Activated naive CD8-positive, alpha-beta T cell treated with anti-CD3 and anti-CD28 coated beads, Interleukin-2, amount 50 U/mL, for 24 hours (primary cell): ENCODE measurements around the gene AMDHD1.

Experiments
- ATAC-seq: fragments of 150-1000 bp; cut with Tn5 transposase; one replicate; pipeline ENCODE4 v1.10.0; 2021
- DNase-seq: peaks from one replicate; pipeline ENCODE4 v3.0.0; 2021
- H3K27ac Mint-ChIP-seq: one replicate; pipeline ENCODE4 v1.8.0; 2021; ENCODE audit warnings: mild to moderate bottlenecking, mixed read lengths
- H3K27me3 Mint-ChIP-seq: one replicate; pipeline ENCODE4 v1.8.0; 2021; ENCODE audit warnings: mixed read lengths
- H3K36me3 Mint-ChIP-seq: one replicate; pipeline ENCODE4 v1.8.0; 2021; ENCODE audit warnings: low read depth, mixed read lengths
- H3K4me1 Mint-ChIP-seq: one replicate; pipeline ENCODE4 v1.8.0; 2021; ENCODE audit warnings: mixed read lengths
- H3K4me3 Mint-ChIP-seq: one replicate; pipeline ENCODE4 v1.8.0; 2021; ENCODE audit warnings: mild to moderate bottlenecking, moderate library complexity, mixed read lengths
- H3K9me3 Mint-ChIP-seq: one replicate; pipeline ENCODE4 v1.8.0; 2021; ENCODE audit warnings: mixed read lengths

The AMDHD1 gene

GRCh38 chr12:95943330-95943842 lies at the start of gene AMDHD1:
Gene AMDHD1, plus strand, starts transcription at chr12:95943331. Its CDS starts 68 bp downstream, at chr12:95943399.
- no peaks in the 10 kb centered on the region for H3K27me3 Mint-ChIP-seq
- H3K4me3 Mint-ChIP-seq = peak within 1 kb of the TSS; percentile 89
- peak within 1 kb of the TSS; percentile 91 for H3K27ac Mint-ChIP-seq
- ATAC-seq (peak; percentile 78), DNase-seq (peak; percentile 62)
- no peaks in the 10 kb centered on the region for H3K9me3 Mint-ChIP-seq
- H3K4me1 Mint-ChIP-seq = peaks cover 6% of the 10 kb centered on the region
- H3K36me3 Mint-ChIP-seq = no peaks in the 10 kb centered on the region

DNA sequence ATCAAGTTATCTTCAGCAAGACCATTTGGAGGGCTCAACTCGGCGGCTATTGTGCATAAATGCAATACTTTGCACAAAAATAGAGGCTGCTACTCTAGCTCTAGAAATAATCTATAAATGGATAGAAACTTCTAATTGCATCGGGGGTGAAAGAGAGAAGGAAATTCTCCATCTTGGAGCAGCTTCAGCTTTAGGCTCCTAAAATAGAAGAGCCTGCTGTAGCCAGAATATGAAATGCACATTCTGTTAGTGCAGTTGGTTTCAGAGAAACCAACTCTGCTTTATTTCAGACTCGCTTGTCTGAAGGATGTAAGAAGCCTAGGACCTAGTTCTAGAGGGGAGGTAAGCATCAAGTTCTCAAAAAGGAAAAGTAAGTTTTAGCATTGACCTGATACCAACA lies 46.3 kb upstream of the AMDHD1 start:
- DNase-seq = no peak
- H3K4me3 Mint-ChIP-seq = no peak overlapping the region
- H3K36me3 Mint-ChIP-seq = no peaks in the 10 kb centered on the region
- peaks cover 14% of the 10 kb centered on the region for H3K27me3 Mint-ChIP-seq
- H3K4me1 Mint-ChIP-seq = no peaks in the 10 kb centered on the region
- H3K27ac Mint-ChIP-seq = no peak overlapping the region
- no peak for ATAC-seq
- no peaks in the 10 kb centered on the region for H3K9me3 Mint-ChIP-seq

GRCh38 chr12:95898081-95898480 lies 45.0 kb upstream of the AMDHD1 start:
- peaks cover 2% of the 10 kb centered on the region for H3K9me3 Mint-ChIP-seq
- no peaks in the 10 kb centered on the region for H3K4me1 Mint-ChIP-seq
- DNase-seq (no peak), ATAC-seq (no peak)
- no peaks in the 10 kb centered on the region for H3K36me3 Mint-ChIP-seq
- no peak overlapping the region for H3K27ac Mint-ChIP-seq
- no peak overlapping the region for H3K4me3 Mint-ChIP-seq
- peaks cover 17% of the 10 kb centered on the region for H3K27me3 Mint-ChIP-seq

- H3K36me3 Mint-ChIP-seq = no peaks in the 10 kb centered on the region
- H3K4me3 Mint-ChIP-seq = no peak overlapping the region
- DNase-seq (no peak), ATAC-seq (no peak)
- no peak overlapping the region for H3K27ac Mint-ChIP-seq
- H3K27me3 Mint-ChIP-seq = peaks cover 21% of the 10 kb centered on the region
- H3K4me1 Mint-ChIP-seq = no peaks in the 10 kb centered on the region
- H3K9me3 Mint-ChIP-seq = peaks cover 2% of the 10 kb centered on the region
Measured at GRCh38 chr12:95908573-95908972, 34.6 kb upstream of the AMDHD1 start.

GRCh38 chr12:95909871-95910270 lies 33.3 kb upstream of the AMDHD1 start:
- H3K4me3 Mint-ChIP-seq = no peak overlapping the region
- DNase-seq (no peak), ATAC-seq (no peak)
- peaks cover 15% of the 10 kb centered on the region for H3K27me3 Mint-ChIP-seq
- H3K4me1 Mint-ChIP-seq = no peaks in the 10 kb centered on the region
- H3K9me3 Mint-ChIP-seq = no peaks in the 10 kb centered on the region
- H3K36me3 Mint-ChIP-seq = no peaks in the 10 kb centered on the region
- no peak overlapping the region for H3K27ac Mint-ChIP-seq

- Mint-ChIP-seq H3K36me3 (no peaks in the 10 kb centered on the region), H3K27ac (no peak overlapping the region), H3K27me3 (peaks cover 6% of the 10 kb centered on the region), H3K4me3 (no peak overlapping the region), H3K4me1 (no peaks in the 10 kb centered on the region), H3K9me3 (no peaks in the 10 kb centered on the region)
- ATAC-seq = peak; percentile 89
- peak; percentile 34 for DNase-seq
Measured at GRCh38 chr12:95918194-95918993, 24.7 kb upstream of the AMDHD1 start.

DNA sequence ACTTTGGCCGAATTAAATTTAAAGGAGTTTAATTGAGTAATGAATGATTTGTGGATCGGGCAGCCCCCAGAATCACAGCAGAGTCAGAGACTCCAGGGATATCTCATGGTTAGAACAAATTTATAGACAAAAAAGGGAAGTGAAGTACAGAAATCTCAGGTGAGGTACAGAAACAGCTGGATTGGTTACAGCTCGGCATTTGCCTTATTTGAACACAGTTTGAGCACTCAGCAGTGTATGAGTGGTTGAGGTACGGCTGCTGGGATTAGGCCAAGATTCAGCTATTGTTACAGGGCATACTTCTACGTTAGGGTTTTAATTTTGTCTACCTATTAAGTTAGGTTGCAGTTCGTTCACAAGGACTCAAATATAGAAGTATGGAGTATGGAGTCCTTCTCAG lies 24.0 kb upstream of the AMDHD1 start:
- H3K36me3 Mint-ChIP-seq = no peaks in the 10 kb centered on the region

DNA sequence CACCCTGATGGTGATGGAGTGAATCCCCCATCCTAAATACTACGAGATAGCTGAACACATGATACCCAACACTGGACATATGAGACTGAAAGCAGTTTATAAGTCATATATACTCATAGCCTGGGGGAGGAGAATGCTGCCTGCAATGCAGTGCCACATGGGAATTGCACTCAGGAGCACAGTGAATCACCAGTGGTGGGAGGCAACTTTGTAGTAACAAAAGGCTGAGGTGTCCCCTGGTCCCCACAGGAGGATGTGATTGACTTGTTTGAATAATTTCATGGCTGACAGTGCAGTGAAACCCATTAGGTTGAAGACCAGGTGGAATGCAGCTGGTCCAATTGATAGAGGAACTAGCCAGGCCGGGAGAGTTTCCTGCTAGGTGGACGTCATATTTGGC lies 20.9 kb upstream of the AMDHD1 start:
- DNase-seq (no peak), ATAC-seq (no peak)
- Mint-ChIP-seq H3K27ac (no peak overlapping the region), H3K4me1 (no peaks in the 10 kb centered on the region), H3K9me3 (no peaks in the 10 kb centered on the region), H3K4me3 (no peak overlapping the region), H3K36me3 (no peaks in the 10 kb centered on the region), H3K27me3 (no peaks in the 10 kb centered on the region)

More for the DNA sequence above, 24.0 kb upstream of the AMDHD1 start:
- Mint-ChIP-seq H3K4me1 (no peaks in the 10 kb centered on the region), H3K27me3 (peaks cover 6% of the 10 kb centered on the region), H3K9me3 (no peaks in the 10 kb centered on the region), H3K27ac (no peak overlapping the region), H3K4me3 (no peak overlapping the region)
- ATAC-seq (no peak), DNase-seq (no peak)

GRCh38 chr12:95940514-95940913 lies 2.6 kb upstream of the AMDHD1 start:
- no peak for ATAC-seq
- DNase-seq = no peak
- no peaks in the 10 kb centered on the region for H3K36me3 Mint-ChIP-seq
- H3K27me3 Mint-ChIP-seq = no peaks in the 10 kb centered on the region
- no peaks in the 10 kb centered on the region for H3K9me3 Mint-ChIP-seq
- peaks cover 6% of the 10 kb centered on the region for H3K4me1 Mint-ChIP-seq
- no peak overlapping the region for H3K27ac Mint-ChIP-seq
- no peak overlapping the region for H3K4me3 Mint-ChIP-seq

GRCh38 chr12:95942101-95942523 lies 1.0 kb upstream of the AMDHD1 start:
- no peaks in the 10 kb centered on the region for H3K27me3 Mint-ChIP-seq
- DNase-seq (no peak), ATAC-seq (no peak)
- H3K36me3 Mint-ChIP-seq = no peaks in the 10 kb centered on the region
- H3K27ac Mint-ChIP-seq = peak overlapping the region; percentile 91
- no peaks in the 10 kb centered on the region for H3K9me3 Mint-ChIP-seq
- H3K4me3 Mint-ChIP-seq = peak overlapping the region; percentile 89
- peaks cover 6% of the 10 kb centered on the region for H3K4me1 Mint-ChIP-seq

DNA sequence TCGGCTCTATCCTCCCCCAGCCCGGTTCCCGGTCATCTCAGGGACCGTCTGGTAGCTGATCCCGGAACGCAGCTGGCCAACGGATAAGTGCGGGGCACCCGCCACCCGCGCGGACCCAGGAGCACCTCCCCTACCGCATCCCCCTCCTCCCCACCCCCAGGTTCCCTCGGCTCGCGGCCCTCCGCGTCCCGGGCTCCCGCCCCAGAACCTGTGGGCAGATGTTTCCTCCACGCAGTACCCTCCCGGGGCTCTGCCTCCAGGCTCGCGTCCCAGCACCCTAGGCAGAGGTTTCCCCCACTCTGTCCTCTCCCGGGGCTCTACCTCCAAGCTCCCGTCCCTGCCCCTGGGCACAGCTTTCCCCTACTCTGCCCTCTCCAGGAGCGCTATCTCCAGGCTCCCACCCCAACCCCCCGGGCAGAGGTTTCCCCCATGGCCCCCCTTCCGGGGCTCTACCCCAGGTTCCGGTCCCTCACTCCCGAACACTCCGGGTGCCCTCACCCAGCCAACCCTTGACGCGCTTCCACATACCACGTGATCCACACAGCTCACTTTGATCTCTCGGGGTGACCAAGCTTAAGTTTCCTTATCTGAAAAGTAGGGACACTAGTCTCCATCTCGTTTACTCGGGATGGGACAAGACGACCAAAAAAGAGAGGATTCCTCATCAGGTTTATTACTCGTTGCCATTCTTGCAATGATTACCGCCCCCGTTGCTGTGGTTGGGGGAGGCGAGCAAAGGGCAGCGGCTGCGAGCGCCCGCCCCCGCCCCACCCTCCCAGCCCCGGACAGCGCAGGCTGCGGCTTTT lies 404 bp upstream of the AMDHD1 start, which contains the start of gene CCDC38:
TSS of gene CCDC38 (minus strand) at position 91 of the 806 bp plus-strand sequence. CDS start 6,105 bp downstream, outside the sequence.
- peak within 1 kb of the TSS; percentile 89 for H3K4me3 Mint-ChIP-seq
- H3K27me3 Mint-ChIP-seq = no peaks in the 10 kb centered on the region
- peak; percentile 83 for DNase-seq
- H3K4me1 Mint-ChIP-seq = peaks cover 6% of the 10 kb centered on the region
- H3K27ac Mint-ChIP-seq = peak within 1 kb of the TSS; percentile 91
- H3K9me3 Mint-ChIP-seq = no peaks in the 10 kb centered on the region
- no peaks in the 10 kb centered on the region for H3K36me3 Mint-ChIP-seq
- peak; percentile 99 for ATAC-seq

DNA sequence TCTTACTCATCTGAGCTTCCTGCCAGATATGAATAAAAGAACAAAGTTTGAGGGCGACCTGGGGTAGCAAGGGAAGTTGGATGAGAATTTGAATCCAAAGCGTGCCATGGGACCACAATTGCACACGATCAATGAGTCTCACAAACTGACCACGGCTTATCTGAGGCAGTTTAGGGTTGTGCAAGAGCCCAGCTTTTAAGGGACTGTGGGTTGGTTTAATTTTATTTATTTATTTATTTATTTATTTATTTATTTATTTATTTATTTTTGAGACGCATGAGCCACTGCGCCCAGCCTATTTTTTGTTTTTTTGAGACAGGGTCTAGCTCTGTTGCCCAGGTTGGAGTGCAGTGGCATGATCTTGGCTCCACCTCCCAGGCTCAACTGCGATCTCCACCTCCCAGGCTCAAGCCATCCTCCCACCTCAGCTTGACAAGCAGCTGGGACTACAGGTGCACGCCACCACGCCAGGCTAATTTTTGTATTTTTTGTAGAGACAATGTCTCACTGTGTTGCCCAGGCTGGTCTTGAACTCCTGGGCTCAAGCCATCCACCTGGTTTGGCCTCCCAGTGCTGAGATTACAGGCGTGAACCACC lies 1.1 kb downstream of the AMDHD1 start:
- H3K27ac Mint-ChIP-seq = no peak overlapping the region
- H3K36me3 Mint-ChIP-seq = no peaks in the 10 kb centered on the region
- H3K9me3 Mint-ChIP-seq = no peaks in the 10 kb centered on the region
- ATAC-seq = no peak
- no peak for DNase-seq
- H3K4me1 Mint-ChIP-seq = peaks cover 6% of the 10 kb centered on the region
- H3K4me3 Mint-ChIP-seq = peak overlapping the region; percentile 89
- no peaks in the 10 kb centered on the region for H3K27me3 Mint-ChIP-seq

DNA sequence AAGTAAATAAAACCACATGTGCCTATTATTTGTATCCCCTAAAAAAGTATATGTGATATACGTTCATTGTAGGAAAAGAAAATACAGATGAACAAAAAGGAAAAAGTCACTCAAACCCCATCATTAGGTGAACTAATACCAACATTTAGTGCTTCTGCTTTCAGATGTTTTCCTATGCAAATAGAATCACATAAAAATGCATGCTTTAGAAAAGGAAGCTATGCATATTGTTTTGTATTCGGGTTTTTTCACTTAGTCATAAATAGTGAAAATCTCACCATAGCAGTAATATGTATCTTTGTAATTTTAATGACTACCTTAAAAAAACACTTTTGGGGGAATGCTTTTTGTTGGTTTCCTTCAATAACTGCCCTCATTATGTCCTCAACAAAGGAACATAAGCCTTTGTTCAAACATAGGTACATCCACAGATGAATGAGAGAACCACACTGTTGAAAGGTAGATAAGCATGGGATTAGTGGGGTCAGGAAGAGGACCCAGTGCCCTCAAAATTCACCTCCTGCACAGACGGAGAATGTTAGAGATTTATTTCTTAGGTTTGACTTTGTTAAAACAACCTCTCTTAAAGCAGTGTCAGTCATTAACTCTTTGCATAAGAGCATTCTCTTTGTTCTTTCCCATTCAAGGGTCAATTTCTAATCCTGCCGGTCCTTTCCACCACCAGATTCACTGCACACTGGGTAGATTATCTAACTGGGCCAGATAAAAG lies 6.5 kb downstream of the AMDHD1 start:
- H3K27ac Mint-ChIP-seq = no peak overlapping the region
- no peaks in the 10 kb centered on the region for H3K4me1 Mint-ChIP-seq
- DNase-seq = no peak

GRCh38 chr12:95951515-95951914 lies 8.4 kb downstream of the AMDHD1 start:
- Mint-ChIP-seq H3K27me3 (no peaks in the 10 kb centered on the region), H3K4me1 (no peaks in the 10 kb centered on the region), H3K27ac (no peak overlapping the region), H3K4me3 (no peak overlapping the region), H3K36me3 (no peaks in the 10 kb centered on the region), H3K9me3 (no peaks in the 10 kb centered on the region)
- DNase-seq (no peak), ATAC-seq (no peak)

More for the DNA sequence above, 6.5 kb downstream of the AMDHD1 start:
- no peak overlapping the region for H3K4me3 Mint-ChIP-seq
- H3K27me3 Mint-ChIP-seq = no peaks in the 10 kb centered on the region
- H3K36me3 Mint-ChIP-seq = no peaks in the 10 kb centered on the region
- no peaks in the 10 kb centered on the region for H3K9me3 Mint-ChIP-seq
- no peak for ATAC-seq
